Raji (cell line): Measurements from ENCODE around the gene KCNMB1.

ENCODE experiments used
- POLR2A ChIP-seq: IDR thresholded peaks from 2 replicates; pipeline ENCODE4 v1.6.1; 2011; ENCODE audit warnings: low read depth, low read length, control low read depth; ENCODE audit not compliant: insufficient read depth

Gene KCNMB1

GRCh38 chr5:170365011-170365410, 24.2 kb downstream of the KCNMB1 start:
- no peak for TF ChIP-seq POLR2A

GRCh38 chr5:170363671-170364070, 25.5 kb downstream of the KCNMB1 start:
- TF ChIP-seq POLR2A: no peak

DNA sequence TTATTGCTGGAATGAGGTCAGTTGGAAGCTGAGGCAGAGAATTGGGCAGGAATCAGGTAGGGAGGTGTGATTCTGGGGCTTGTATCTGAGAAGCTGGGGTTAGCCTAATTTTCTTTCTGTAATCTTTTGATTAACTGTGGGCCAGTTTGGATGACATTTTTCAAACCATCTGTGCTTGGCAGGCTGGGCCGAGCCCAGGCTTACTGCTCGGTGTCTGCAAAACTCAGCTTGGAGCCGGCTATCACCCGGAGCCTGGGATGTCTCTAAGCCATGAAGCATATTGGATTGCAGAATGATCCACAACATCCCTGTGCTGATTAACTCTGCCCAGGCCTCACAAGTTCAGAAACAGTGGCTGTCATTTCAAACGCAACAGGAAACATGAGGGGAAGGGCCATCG, 26.5 kb downstream of the KCNMB1 start:
- no peak for TF ChIP-seq POLR2A

DNA sequence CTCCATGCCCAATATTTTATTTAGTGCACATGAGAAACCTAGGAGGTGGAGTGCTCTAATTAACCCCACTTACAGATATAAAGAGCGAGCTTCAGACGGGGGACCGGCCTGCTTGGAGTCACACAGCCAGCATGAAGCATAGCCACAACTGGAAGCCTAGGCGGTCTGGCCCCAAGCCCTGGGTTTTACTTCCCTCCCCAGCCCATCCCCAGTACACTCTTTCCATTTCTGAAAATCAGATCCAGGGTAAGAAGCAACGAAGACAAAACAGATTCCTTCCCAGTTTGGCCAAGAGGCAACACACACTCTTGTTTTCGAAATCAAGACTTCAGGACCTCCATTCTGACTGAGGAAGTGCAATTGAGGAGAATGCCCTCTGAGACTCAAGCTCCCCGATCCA, 27.1 kb downstream of the KCNMB1 start:
- no peak for TF ChIP-seq POLR2A

- no peak for TF ChIP-seq POLR2A
These were observed 27.6 kb downstream of the KCNMB1 start for GRCh38 chr5:170361616-170362015.

GRCh38 chr5:170361116-170361515, 28.1 kb downstream of the KCNMB1 start:
- no peak for TF ChIP-seq POLR2A

DNA sequence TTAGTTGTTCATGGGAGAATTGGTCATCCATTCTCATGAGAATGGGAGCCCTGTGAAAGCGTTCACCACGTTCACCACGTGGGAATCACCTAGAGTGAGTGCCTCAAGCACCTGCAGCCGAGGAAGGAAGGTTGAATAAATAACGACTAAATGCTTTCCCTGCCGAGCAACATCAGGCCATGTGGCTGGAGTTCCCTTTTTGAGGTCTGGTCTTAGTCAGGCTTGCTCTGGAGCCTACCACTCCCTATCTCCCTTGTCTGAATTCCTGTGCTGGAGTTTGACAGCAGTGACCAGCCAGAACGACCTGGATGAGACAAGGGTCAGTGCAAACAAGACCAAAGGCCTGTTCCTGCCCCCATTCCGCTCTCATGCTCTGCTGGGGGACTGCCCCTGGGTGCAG, 28.5 kb downstream of the KCNMB1 start:
- no peak for TF ChIP-seq POLR2A

- TF ChIP-seq POLR2A: no peak
These were observed 31.2 kb downstream of the KCNMB1 start for GRCh38 chr5:170357955-170358444.

DNA sequence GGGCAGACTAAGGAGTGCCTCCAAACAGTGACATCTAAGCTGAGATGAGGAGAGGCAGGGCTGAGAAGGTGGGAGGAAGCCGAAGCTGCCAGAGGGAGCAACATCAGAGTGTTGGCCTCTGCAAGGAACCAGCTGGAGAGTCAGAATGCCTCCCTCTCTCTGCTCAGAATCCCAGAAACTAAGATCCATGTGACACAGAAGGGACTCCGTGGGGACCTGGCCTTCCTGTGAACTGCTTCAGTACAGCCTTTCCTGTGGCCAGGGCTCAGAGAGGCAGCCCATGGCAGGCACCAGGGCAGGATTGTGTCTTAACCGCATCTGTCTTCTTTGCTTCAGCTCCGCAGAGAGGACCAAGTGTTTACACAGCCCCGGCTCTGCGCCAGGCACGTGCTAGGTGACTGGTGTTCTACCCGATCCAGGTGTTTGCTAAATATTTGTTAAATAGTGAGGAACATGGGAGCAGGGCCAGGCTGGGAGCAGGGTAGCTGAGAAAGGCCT, 33.5 kb downstream of the KCNMB1 start:
- TF ChIP-seq POLR2A: no peak

DNA sequence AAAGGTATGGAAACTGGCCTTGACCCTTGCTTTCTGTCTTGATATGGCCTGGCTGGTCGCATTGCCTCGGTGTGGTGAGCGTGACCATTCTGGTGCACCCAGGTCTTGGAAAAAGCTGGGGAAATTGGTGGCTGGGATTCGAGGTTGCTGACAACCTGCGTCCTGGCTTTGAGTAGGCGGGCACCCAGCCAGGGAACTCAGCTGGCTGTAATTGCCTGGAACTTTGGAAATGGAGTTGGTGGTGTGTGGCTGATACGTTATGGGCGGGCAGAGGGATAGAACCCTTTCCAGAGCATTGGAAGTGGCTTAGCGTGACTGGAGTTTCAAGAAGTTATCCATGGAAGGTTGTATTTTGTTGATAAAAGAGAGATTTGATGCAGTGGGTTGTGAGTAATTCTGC, 35.2 kb downstream of the KCNMB1 start:
- no peak for TF ChIP-seq POLR2A

DNA sequence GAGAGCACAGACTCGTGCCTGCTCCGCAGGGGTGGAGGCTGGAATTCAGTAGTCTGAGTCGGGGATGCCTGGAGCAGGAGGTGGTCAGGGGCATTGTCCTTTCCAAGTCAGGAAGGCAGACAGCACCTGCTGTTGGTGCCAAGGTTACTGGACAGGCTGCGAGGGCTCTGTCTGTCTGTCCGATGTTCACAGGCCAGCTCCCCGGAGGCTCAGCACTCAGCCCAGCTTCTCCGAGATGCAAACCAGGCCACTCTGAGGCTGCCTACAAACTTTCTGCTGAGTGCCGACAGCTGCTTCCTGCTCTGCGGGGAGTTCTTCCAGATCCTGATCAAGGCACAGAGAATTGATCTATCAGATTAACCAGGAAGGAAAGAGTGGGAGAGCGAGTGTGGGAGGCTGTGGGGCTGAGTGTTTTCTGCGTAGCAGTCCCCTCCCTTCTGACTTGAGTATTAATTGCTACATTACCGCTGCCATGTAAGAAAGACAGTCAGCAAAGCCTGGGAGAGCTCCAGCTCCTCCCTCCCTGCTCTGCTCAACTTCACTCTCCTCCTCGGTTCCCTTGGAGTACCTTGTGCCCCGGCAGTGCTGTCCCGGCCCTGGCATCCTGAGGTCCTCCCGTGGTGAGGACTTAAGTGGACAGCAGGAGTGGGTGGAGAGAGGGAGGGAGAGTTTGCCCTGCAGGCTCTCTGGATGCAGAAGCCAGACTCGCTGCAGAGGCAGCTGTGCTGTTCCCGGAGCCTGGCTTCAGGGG, 36.0 kb downstream of the KCNMB1 start:
- TF ChIP-seq POLR2A: no peak

DNA sequence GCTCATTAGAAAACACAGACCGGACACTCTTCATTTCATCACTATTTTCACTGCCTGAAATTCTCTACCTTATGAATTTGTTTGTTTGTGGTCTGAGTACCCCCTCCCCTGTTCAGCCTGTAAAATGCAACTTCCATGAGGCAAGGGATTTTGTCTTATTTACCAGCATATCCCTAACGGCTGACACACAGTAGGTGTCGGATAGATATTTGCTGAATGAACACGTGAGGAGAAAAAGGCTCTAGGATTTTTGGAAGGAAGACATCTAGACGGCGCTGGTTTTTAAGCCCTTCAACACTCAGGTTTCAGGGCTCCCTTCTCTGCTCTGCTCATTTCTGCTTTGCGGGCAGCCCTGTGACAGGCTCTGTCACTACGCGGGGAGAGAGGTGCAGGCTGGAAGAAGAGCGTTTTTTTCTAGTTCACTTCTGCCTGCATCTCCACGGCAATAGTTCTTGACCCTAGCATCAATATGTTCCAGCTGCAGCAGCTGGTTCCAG, 41.0 kb downstream of the KCNMB1 start:
- no peak for TF ChIP-seq POLR2A

DNA sequence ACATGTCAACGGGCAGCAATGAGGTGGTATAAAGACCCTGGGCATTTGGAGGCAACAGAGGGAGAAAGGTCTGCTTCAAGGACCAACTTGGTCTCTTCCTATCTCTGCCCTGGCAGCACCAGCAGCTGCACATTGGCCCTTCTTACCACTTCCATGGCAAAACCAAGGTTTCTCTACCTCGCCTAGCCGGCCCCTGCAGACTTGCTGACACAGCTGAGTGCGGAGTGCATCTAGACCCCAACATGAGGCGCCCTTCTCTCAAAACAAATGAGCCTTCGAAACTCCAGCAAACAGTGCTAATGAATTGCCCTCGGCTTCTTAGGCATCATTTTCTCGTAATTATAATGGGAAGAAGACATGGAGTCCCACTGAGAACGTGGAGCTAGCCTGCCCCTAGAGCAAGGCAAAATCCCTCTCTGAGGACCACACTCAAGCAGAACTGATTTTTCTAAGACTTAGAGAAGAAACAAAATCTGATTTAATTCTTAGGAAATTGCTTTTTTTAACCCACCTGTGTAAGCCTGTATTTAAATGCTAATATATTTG, 42.1 kb downstream of the KCNMB1 start:
- TF ChIP-seq POLR2A: no peak

DNA sequence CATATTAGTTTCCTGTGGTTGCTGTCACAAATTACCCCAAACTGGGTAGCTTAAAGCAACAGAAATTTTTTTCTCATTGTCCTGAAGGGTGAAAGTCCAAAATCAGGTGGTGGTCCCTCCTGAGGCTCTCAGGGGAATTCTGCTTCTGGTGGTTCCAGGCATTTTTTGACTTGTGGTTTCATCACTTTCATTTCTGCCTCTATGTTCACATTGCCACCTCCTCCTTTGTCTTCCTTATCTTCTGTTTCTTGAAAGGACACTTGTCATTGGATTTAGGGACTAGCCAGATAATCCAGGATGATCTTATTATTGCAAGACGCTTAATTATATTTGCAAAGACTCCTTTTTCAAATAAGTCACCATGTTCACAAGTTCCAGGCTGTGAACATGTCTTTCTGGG, 43.2 kb downstream of the KCNMB1 start:
- no peak for TF ChIP-seq POLR2A

DNA sequence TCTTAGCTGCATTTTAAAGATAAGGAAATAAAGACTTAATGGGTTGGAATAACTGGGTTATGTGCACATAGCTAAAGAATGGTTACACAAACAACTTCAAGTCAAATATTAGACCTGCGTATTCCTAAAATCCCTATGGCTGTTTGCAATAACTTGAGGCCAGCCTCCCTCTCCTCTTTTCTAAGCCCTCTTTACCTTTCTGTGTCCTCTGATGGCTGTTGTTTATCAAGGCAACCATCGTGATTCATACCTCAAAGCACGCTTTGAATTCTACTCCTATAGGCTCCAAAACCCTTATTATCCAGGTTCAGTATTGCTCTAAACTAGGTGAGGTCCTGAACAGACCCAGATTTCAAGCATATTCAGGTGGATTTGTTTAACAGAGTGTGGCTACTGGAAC, 46.0 kb downstream of the KCNMB1 start:
- TF ChIP-seq POLR2A: no peak

DNA sequence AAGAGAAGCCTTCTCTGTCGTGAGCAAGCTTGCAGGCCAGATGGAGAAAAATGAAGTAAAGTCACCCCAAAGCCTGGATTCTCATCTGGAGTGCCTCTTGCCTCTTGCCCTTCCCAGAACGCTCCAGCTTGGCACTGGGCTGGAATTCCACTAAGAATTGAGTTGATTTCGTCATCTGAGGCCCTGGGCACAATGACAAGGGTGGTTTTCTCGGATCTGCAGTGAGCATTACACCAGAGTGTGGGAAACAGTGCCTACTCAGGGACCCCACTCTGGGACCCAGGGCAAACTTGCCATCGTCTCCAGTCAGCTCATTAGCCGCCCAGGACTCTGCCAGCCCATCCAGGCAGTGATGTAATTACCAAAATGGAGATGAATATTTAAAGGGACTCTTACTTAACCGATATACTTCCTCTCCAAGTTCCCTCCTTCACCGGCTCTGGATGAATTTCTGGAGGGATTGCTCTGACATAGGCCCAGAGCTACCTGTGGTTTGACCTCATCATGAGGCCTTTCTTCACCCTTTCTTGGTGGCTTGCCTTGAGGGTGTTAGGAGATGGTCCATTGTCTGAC, 46.9 kb downstream of the KCNMB1 start:
- no peak for TF ChIP-seq POLR2A
